B cell (primary cell): ENCODE results near the gene SUGCT.

Experiments used
- CTCF ChIP-seq: fragments of 200-600 bp; IDR thresholded peaks from one replicate; pipeline ENCODE4 v1.8.0; 2022; ENCODE audit warnings: antibody characterized with exemption, mild to moderate bottlenecking
- EZH2 ChIP-seq: IDR thresholded peaks from 2 replicates; pipeline ENCODE4 v1.6.1; 2012; ENCODE audit warnings: borderline replicate concordance, low read depth, mild to moderate bottlenecking, moderate library complexity, low read length; ENCODE audit not compliant: insufficient read depth, poor library complexity, severe bottlenecking

DNA sequence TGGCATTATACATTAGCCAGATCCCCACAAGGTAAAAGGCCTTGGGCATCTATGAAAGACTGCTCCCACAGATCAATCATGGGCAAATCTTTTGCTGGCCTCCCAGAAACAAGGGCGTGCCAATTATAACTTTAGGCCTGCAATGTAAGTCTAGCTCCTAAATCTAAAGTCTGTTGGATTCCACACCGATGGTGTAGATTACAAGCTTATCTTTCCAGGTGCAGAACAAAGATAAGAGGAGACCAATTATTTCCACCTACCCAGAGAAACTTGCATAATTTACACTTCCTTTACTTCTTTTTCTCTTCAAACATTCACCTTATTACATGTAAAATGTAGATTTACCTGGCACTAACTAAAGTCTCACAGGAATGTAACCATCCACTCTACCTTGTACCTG, 713.1 kb downstream of the SUGCT start:
- TF ChIP-seq CTCF: no peak
- no peak for TF ChIP-seq EZH2
